ENCODE measurements around the gene VPS37C. TPM values are rescaled to one million over a fixed set of nuclear protein-coding genes. Genes with fewer than 3 reads are reported as not detected.

Gene VPS37C
- total RNA-seq, 1 experiment from 2014 or later: 36.3 TPM

DNA sequence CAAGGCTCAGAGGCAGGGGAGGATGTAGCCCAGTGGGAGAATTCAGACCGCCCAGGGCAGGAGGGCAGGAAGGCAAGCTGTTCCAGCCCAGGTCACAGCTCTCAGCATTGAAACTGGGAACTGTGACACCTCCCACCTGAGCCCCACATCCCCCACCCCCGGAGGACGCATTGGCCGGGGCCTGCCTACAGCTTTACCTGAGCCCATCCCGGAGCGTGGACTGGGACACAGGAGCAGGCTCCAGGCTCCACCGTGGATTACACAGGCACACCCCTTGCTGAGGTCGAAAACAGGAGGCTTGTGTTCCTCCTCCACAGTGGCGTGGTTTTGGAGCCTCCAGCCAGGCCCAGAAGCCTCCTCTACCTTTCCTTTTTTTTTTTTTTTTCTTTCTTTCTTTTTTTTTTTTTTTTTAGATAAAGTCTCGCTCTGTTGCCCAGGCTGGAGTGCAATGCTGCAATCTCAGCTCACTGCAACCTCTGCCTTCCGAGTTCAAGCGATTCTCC lies 33.0 kb upstream of the VPS37C start:
- no TSS peak for BruUV-seq (replicated peaks)
- CTCF ChIA-PET: no interaction called here
- Histone ChIP-seq H3K9me3 (0 out of 2 replicates have a peak, but pooled peaks cover 8% of the 10 kb centered on the region), H3K4me3 (ENCODE audit: low read depth, low read length) (no peak overlapping the region), H3K27me3 (replicated peaks; ENCODE audit: control insufficient read depth, insufficient read depth, low read length) (no peaks in the 10 kb centered on the region; the same call in 1 of the 2 replicates), H3K36me3 (ENCODE audit: control insufficient read depth, insufficient read depth, low read length) (no peaks in the 10 kb centered on the region), H3K4me1 (no peaks in the 10 kb centered on the region; the same call in 1 of the 2 replicates)
- Mint-ChIP-seq H3K4me3 (ENCODE audit: unreplicated experiment) (no peak overlapping the region), H3K9me3 (ENCODE audit: unreplicated experiment) (no peaks in the 10 kb centered on the region), H3K4me1 (ENCODE audit: low read depth, unreplicated experiment) (peaks cover 7% of the 10 kb centered on the region), H3K27me3 (ENCODE audit: insufficient read depth, unreplicated experiment) (no peaks in the 10 kb centered on the region), H3K27ac (ENCODE audit: unreplicated experiment) (no peak overlapping the region), H3K36me3 (ENCODE audit: insufficient read depth, unreplicated experiment) (no peaks in the 10 kb centered on the region)
- DNase-seq: no peak
- POLR2A ChIA-PET: no interaction called here
- TF ChIP-seq, protein P1, sequence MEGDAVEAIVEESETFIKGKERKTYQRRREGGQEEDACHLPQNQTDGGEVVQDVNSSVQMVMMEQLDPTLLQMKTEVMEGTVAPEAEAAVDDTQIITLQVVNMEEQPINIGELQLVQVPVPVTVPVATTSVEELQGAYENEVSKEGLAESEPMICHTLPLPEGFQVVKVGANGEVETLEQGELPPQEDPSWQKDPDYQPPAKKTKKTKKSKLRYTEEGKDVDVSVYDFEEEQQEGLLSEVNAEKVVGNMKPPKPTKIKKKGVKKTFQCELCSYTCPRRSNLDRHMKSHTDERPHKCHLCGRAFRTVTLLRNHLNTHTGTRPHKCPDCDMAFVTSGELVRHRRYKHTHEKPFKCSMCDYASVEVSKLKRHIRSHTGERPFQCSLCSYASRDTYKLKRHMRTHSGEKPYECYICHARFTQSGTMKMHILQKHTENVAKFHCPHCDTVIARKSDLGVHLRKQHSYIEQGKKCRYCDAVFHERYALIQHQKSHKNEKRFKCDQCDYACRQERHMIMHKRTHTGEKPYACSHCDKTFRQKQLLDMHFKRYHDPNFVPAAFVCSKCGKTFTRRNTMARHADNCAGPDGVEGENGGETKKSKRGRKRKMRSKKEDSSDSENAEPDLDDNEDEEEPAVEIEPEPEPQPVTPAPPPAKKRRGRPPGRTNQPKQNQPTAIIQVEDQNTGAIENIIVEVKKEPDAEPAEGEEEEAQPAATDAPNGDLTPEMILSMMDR (IDR thresholded peaks at IDR 0.05; ENCODE audit: insufficient read depth in 1 of 2, low read depth in 1 of 2, low read length in 1 of 2, severe bottlenecking in 1 of 2, unreplicated experiment in 1 of 2): no peak
- intact Hi-C loops (cut with micrococcal nuclease; ENCODE audit: unreplicated experiment): no loop called here

DNA sequence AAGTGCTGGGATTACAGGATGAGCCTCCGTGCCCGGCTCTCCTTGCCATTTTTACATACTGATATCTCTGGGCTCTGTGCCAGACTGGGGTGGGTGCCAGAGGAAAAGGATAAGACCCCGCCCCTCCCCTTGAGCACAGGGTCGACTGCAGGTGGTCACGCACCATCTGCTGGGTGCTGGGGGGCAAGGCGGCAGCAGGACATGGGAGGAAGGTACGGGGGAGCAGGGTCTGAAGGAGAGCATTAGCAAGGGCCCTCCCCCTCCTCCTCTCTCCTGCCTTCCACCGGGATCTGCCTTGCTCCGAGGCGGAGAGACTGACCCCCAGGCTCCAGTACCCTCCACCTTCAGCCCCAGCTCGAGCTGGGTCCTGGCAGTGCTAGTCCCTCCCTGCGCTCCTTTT lies 32.4 kb upstream of the VPS37C start:
- POLR2A ChIA-PET: no interaction called here
- H3K9me3 ChIP-seq: 0 out of 2 replicates have a peak, but pooled peaks cover 8% of the 10 kb centered on the region
- no peak overlapping the region for H3K4me3 ChIP-seq (ENCODE audit: low read depth, low read length)
- H3K36me3 Mint-ChIP-seq (ENCODE audit: insufficient read depth, unreplicated experiment): no peaks in the 10 kb centered on the region
- no TSS peak for BruUV-seq (replicated peaks)
- DNase-seq: no peak
- peaks cover 7% of the 10 kb centered on the region for H3K4me1 Mint-ChIP-seq (ENCODE audit: low read depth, unreplicated experiment)
- no peak overlapping the region for H3K4me3 Mint-ChIP-seq (ENCODE audit: unreplicated experiment)
- intact Hi-C loops (cut with micrococcal nuclease; ENCODE audit: unreplicated experiment): no loop called here
- no peaks in the 10 kb centered on the region for H3K36me3 ChIP-seq (ENCODE audit: control insufficient read depth, insufficient read depth, low read length)
- no peaks in the 10 kb centered on the region; the same call in 1 of the 2 replicates for H3K4me1 ChIP-seq
- no peak overlapping the region for H3K27ac Mint-ChIP-seq (ENCODE audit: unreplicated experiment)
- no peaks in the 10 kb centered on the region for H3K27me3 Mint-ChIP-seq (ENCODE audit: insufficient read depth, unreplicated experiment)
- no peaks in the 10 kb centered on the region; the same call in 1 of the 2 replicates for H3K27me3 ChIP-seq (replicated peaks; ENCODE audit: control insufficient read depth, insufficient read depth, low read length)
- TF ChIP-seq, protein P1 (IDR thresholded peaks at IDR 0.05; ENCODE audit: insufficient read depth in 1 of 2, low read depth in 1 of 2, low read length in 1 of 2, severe bottlenecking in 1 of 2, unreplicated experiment in 1 of 2): no peak
- H3K9me3 Mint-ChIP-seq (ENCODE audit: unreplicated experiment): no peaks in the 10 kb centered on the region
- CTCF ChIA-PET: no interaction called here

DNA sequence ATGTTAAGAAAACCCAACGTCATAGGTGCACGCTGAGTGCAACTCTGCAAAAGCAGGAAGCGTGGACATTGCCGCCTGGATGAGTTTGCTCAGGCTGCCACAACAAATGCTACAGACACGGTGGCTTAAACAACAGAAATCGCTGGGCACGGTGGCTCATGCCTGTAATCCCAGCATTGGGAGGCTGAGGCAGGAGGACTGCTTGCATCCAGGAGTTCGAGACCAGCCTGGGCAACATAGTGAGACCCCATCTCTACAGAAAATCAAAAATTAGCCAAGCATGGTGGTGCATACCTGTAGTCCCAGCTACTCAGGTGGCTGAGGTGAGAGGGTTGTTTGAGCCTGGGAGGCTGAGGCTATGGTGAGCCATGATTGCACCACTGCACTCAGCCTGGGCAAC lies 28.7 kb upstream of the VPS37C start:
- ChIA-PET POLR2A (no interaction called here), CTCF (no interaction called here)
- no peaks in the 10 kb centered on the region for H3K36me3 ChIP-seq (ENCODE audit: control insufficient read depth, insufficient read depth, low read length)
- Mint-ChIP-seq H3K27me3 (ENCODE audit: insufficient read depth, unreplicated experiment) (no peaks in the 10 kb centered on the region), H3K4me3 (ENCODE audit: unreplicated experiment) (no peak overlapping the region), H3K27ac (ENCODE audit: unreplicated experiment) (no peak overlapping the region), H3K4me1 (ENCODE audit: low read depth, unreplicated experiment) (peaks cover 3% of the 10 kb centered on the region), H3K9me3 (ENCODE audit: unreplicated experiment) (no peaks in the 10 kb centered on the region), H3K36me3 (ENCODE audit: insufficient read depth, unreplicated experiment) (no peaks in the 10 kb centered on the region)
- no peak overlapping the region for H3K4me3 ChIP-seq (ENCODE audit: low read depth, low read length)
- no peaks in the 10 kb centered on the region; the same call in 1 of the 2 replicates for H3K27me3 ChIP-seq (replicated peaks; ENCODE audit: control insufficient read depth, insufficient read depth, low read length)
- DNase-seq: no peak
- TF ChIP-seq, protein P1 (IDR thresholded peaks at IDR 0.05; ENCODE audit: insufficient read depth in 1 of 2, low read depth in 1 of 2, low read length in 1 of 2, severe bottlenecking in 1 of 2, unreplicated experiment in 1 of 2): no peak
- no peaks in the 10 kb centered on the region for H3K4me1 ChIP-seq
- intact Hi-C loops (cut with micrococcal nuclease; ENCODE audit: unreplicated experiment): no loop called here
- H3K9me3 ChIP-seq: 0 out of 2 replicates have a peak, but pooled peaks cover 8% of the 10 kb centered on the region
- BruUV-seq (replicated peaks): no TSS peak
